ENCODE measurements around the gene TLE7.

Gene TLE7

DNA sequence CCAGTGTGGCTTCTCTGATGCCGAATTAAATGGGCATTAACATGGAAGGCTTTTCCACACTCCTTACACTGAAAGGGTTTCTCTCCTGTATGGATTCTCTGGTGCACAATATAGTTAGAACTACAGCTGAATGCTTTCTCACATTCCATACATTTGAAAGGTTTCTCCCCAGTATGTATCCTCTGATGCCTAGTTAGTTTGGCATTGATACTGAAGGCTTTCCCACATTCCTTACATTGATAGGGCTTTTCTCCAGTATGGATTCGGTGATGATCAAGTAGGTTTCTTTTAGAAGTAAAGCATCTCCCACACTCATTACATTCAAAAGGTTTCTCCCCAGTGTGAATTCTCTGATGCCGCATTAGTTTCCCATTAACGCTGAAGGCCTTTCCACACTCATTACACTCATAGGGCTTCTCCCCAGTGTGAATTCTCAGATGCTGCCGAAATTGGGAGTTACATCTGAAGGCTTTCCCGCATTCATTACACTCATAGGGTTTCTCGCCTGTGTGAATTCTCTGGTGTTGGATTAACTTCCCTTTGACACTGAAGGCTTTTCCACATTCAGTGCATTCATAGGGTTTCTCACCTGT, 6.5 kb upstream of the TLE7 start:
- H3K4me3 ChIP-seq (ENCODE audit: low read depth, low read length): no peak overlapping the region
- CTCF ChIA-PET: no interaction called here
- POLR2A ChIA-PET: no interaction called here
- TF ChIP-seq, protein P1, sequence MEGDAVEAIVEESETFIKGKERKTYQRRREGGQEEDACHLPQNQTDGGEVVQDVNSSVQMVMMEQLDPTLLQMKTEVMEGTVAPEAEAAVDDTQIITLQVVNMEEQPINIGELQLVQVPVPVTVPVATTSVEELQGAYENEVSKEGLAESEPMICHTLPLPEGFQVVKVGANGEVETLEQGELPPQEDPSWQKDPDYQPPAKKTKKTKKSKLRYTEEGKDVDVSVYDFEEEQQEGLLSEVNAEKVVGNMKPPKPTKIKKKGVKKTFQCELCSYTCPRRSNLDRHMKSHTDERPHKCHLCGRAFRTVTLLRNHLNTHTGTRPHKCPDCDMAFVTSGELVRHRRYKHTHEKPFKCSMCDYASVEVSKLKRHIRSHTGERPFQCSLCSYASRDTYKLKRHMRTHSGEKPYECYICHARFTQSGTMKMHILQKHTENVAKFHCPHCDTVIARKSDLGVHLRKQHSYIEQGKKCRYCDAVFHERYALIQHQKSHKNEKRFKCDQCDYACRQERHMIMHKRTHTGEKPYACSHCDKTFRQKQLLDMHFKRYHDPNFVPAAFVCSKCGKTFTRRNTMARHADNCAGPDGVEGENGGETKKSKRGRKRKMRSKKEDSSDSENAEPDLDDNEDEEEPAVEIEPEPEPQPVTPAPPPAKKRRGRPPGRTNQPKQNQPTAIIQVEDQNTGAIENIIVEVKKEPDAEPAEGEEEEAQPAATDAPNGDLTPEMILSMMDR (IDR thresholded peaks at IDR 0.05; ENCODE audit: insufficient read depth, low read length, missing control alignments): no peak
- DNase-seq (ENCODE audit: low read depth, low spot score): no peak

DNA sequence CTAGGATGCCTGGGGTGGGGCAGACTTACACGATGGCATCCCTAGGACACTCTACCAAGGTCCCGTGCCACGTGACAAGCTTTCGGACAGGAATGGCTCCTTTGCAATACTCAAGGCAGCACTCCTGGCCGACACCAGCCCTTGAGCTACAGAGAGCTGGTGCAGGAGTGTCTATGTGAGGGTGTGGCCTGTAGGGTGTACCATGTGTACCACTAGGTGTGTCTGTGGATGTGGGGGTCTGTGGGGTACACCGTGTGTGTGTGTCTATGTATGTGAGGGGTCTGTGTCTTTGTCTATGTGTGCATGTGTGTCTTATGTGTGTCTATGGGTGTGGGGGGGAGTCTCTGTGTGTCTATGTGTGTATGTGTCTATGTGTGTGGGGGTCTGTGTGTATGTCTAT, 1.9 kb upstream of the TLE7 start:
- DNase-seq (ENCODE audit: low read depth, low spot score): no peak
- ChIA-PET POLR2A (no interaction called here), CTCF (no interaction called here)
- no peak overlapping the region for H3K4me3 ChIP-seq (ENCODE audit: low read depth, low read length)
- TF ChIP-seq, protein P1 (IDR thresholded peaks at IDR 0.05; ENCODE audit: insufficient read depth, low read length, missing control alignments): no peak

DNA sequence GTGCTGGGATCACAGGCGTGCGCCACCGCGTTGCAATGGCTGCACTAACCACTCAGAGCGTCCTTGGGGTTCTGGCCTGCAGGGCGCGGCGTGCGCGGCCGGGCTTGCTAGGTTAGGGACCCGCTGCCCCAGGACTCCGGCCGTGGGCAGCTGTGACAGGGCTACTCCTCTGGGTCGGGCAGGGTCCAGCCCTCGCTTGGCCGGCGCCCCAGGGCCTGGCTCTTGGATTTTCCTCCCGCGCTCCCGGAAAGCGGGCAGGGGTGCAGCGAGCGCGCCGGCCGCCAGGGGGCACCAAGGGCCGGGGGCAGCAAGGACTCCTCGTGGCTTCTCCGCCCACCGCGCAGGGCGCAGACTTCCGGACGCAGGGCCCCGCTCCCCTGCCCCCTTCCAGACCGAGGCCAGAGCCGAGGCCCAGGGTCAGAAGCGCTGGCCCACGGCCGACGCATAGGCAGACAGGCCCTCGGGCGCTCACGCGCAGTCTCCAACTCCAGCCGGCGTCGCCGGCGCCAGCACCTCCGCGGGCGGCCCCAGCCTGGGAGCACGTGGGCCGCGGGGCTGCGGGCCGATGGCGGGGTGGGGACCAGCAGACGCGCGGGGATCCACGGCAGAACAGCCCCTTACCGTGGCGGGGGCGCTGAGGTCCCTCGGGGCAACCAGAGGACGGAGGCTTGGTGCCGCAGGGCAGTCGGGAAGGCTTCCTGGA, 355 bp downstream of the TLE7 start:
- POLR2A ChIA-PET: no interaction called here
- H3K4me3 ChIP-seq (ENCODE audit: low read depth, low read length): no peak overlapping the region
- TF ChIP-seq, protein P1 (IDR thresholded peaks at IDR 0.05; ENCODE audit: insufficient read depth, low read length, missing control alignments): peak; percentile 60
- no peak for DNase-seq (ENCODE audit: low read depth, low spot score)
- CTCF ChIA-PET: no interaction called here

DNA sequence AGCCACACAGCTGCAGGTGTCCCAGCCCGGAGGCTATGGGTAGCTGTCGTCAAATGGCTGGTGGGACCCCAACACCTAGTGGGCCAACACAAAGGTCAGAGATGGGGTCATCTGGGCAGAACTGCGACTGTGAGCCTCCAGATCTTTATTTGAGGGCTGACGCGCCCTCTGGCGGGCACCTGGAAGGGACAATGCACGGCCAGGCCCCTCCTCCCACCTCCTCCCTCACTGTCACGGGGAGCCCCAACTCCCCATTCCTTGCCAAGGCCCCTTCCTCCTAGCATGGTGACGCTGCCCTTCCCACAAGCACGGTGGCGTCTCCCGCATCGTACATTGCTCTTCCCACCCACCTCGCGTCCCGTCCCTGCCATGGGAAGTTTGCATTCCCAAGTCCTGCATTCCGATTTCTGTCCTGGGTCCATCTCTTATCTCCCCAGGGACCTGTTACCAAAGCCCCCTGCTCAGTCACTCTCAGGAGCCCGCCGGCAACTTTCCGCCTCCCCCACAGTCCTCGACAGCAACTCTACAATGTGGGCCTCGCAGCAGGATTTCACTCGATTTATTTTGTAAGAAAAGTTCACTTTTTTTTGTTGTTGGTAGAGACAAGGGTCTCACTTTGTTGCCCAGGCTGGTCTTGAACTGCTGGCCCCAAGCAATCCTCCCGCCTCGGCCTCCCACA, 1.0 kb downstream of the TLE7 start:
- no peak overlapping the region for H3K4me3 ChIP-seq (ENCODE audit: low read depth, low read length)
- ChIA-PET CTCF (no interaction called here), POLR2A (no interaction called here)
- TF ChIP-seq, protein P1 (IDR thresholded peaks at IDR 0.05; ENCODE audit: insufficient read depth, low read length, missing control alignments): no peak
- DNase-seq (ENCODE audit: low read depth, low spot score): no peak

DNA sequence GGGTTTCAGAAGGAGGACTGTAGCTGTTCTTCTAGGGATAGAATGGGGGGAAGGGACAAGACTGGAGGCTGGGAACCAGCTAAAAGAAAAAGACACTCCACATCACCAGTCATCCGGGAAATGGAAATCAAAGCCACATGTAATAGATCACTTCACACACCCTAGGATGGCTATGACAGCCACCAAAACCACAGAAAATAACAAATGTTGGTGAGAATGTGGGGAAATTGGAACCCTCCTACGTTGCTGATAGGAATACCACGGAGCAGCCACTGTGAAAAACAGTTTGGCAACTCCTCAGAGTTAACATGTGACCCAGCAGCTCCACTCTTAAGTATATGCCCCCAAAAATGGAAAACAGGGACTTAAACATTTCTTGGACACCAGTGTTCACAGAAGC, 2.3 kb downstream of the TLE7 start:
- CTCF ChIA-PET: interaction anchor here (0.7 to 1.2 kb wide), 3 partner anchors 10 to 58 kb away, joined by 3 read pairs; no protein-coding TSS in a partner anchor
- no peak for DNase-seq (ENCODE audit: low read depth, low spot score)
- TF ChIP-seq, protein P1 (IDR thresholded peaks at IDR 0.05; ENCODE audit: insufficient read depth, low read length, missing control alignments): no peak
- POLR2A ChIA-PET: no interaction called here
- H3K4me3 ChIP-seq (ENCODE audit: low read depth, low read length): no peak overlapping the region

DNA sequence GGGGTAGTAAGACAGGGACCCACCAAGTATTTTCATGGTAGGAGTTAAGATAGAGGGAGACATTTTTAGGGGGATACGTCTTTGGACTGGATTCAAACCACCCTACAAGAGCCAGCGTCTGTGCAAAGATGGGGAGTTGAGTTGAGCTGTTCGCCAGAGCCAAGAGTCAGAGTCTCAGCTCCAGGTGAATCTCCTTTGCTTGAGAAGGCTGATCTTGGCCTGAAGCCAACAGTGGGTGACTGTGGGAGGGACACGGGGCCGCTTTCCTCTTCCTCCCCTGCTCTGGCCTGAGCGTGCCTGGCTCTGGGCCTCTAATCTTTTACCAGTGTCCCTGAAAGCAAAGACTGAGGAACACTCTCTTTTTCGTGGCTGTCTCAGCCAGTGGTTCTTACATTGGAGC, 5.4 kb downstream of the TLE7 start:
- no peak overlapping the region for H3K4me3 ChIP-seq (ENCODE audit: low read depth, low read length)
- ChIA-PET POLR2A (no interaction called here), CTCF (no interaction called here)
- no peak for DNase-seq (ENCODE audit: low read depth, low spot score)
- TF ChIP-seq, protein P1 (IDR thresholded peaks at IDR 0.05; ENCODE audit: insufficient read depth, low read length, missing control alignments): no peak
